ENCODE measurements around the gene PHC2.

The PHC2 gene

GRCh38 chr1:33322870-33323585 lies 107.9 kb downstream of the PHC2 start:
- TF ChIP-seq CTCF (IDR thresholded peaks at IDR 0.05; ENCODE audit: extremely low read depth, missing control alignments): no peak
- no peak for DNase-seq (ENCODE audit: low spot score)

GRCh38 chr1:33322109-33322508 lies 108.8 kb downstream of the PHC2 start:
- no peak for TF ChIP-seq CTCF (IDR thresholded peaks at IDR 0.05; ENCODE audit: extremely low read depth, missing control alignments)
- DNase-seq (ENCODE audit: low spot score): no peak

- no peak for DNase-seq (ENCODE audit: low spot score)
- no peak for TF ChIP-seq CTCF (IDR thresholded peaks at IDR 0.05; ENCODE audit: extremely low read depth, missing control alignments)
These were observed 109.7 kb downstream of the PHC2 start for GRCh38 chr1:33321178-33321577.

GRCh38 chr1:33320619-33321165 lies 110.2 kb downstream of the PHC2 start, which contains the start of gene A3GALT2:
TSS of gene A3GALT2 (minus strand) at chr1:33321098. CDS start at chr1:33321098, 0 bp downstream.
- no peak for TF ChIP-seq CTCF (IDR thresholded peaks at IDR 0.05; ENCODE audit: extremely low read depth, missing control alignments)
- no peak for DNase-seq (ENCODE audit: low spot score)

GRCh38 chr1:33319949-33320618 lies 110.8 kb downstream of the PHC2 start:
- no peak for DNase-seq (ENCODE audit: low spot score)
- no peak for TF ChIP-seq CTCF (IDR thresholded peaks at IDR 0.05; ENCODE audit: extremely low read depth, missing control alignments)

GRCh38 chr1:33319186-33319948 lies 111.5 kb downstream of the PHC2 start:
- TF ChIP-seq CTCF (IDR thresholded peaks at IDR 0.05; ENCODE audit: extremely low read depth, missing control alignments): no peak
- DNase-seq (ENCODE audit: low spot score): no peak

All from GM20000 (cell line).